DMS53 treated with DMSO at 0.1 percent for 48 hours (cell line): Measurements from ENCODE around the gene MST1.

Source experiments
- DNase-seq: peaks from one replicate; lab custom pipeline; 2025; ENCODE audit not compliant: unreplicated experiment; lab: John Stamatoyannopoulos, UW

The MST1 gene

DNA sequence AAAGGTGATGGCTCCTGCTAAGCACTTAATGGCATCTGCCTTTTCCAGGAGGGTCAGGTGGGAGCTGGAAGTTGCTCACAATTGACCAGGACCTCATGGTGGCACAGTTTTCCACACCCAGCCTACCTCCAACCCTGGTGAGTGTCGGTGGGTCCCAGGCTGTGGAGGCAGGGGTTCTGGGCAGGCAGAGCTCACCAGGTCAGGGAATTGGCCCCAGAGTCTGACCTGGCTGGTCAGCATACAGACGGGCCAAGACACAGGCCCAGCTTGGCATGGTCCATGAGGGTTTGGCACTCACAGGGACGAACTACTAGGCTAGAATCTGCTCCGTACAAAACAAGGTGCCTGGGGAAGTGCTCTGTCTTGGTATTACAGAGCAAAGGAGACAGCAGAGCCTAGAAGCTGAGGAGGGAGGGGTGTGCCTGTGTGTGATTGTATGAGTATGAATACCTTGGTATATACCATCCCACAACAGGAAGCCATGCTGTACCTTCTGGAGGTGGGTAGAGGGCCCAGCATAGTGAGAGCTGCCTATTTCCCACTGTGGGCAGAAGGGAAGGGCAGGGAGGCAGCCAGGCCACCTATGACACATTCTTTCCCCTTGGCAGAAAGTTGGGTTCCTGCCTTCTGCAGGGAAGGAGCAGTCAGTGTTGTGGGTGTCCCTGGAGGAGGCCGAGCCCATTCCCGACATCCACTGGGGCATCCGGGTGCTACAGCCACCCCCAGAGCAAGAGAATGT is 8.6 kb downstream of the MST1 start:
- no peak for DNase-seq

DNA sequence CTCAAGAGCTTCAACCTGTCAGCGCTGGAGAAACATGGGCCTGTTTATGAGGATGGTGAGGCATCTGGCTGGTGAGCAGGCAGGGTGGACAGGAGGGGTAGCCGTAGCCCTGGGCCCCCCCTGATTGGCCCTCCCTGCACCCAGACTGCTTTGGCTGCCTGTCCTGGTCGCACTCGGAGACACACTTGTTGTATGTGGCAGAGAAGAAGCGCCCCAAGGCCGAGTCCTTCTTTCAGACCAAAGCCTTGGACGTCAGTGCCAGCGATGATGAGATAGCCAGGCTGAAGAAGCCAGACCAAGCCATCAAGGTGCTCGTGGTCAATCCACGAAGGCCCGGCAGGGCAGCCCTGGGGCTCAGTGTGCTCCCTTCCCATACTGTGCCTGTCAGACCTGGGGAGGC is 13.4 kb downstream of the MST1 start:
- no peak for DNase-seq

DNA sequence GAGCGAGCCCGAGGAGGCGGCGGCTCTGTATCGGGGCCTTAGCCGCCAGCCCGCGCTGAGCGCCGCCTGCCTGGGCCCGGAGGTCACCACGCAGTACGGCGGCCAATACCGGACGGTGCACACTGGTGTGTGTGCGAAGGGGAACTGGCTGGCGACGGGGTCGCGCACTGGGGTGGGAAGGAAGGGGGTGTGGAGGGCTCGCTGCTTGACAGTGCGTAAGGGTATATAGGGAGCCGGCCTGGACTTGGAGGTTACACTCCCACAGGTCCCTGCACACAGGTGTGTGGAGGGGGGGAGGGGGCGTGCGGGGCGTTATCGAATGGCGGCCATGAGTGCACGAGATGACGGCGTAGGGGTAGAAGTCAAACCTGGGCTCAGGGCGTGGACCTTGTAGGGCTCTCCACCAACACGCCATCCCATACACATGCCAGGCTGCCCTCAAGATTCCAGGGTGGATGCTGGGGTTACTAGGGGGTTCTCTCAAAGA is 14.7 kb downstream of the MST1 start:
- DNase-seq = no peak

DNA sequence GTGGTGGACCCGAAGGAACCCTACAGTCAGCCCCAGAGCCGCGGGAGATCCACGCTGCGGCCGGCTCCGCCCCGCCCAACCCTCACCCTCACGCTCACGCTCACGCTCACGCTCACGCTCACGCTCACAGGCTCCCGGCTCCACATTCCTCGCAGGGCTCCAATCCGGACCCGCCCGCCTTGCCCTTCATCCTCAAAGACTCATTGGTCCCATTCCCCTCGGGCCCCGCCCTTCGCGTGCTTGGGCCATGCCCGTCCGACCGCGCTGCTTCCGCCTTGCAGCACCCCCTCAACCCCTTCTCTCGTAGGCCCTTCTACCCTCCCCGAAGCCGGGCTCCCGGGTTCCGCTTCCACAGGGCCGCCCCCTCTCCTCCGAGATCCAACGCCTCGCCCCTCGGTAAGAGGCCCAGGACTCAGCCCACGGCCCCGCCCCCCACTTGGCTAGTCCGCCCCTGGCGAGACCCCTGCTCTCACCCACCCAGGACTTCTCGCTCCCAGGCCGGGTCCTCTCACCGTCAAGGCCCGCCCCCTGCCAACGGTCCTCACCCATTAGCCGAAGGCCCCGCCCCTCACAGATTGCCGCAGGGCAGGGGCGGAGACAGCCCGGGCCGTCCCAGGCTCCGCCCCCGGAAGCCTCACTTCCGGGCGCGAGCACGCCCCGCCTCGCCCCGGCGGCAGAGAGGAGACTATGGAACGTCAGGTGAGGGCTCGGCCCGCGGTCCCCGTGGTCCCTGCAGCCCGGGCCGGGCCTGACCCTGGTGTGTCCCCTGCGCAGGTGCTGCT is 15.4 kb downstream of the MST1 start, which contains the start of gene APEH:
Gene APEH (plus strand): TSS at position 637 of the 782 bp plus-strand sequence. CDS start 51 bp downstream, at position 688.
- no peak for DNase-seq

DNA sequence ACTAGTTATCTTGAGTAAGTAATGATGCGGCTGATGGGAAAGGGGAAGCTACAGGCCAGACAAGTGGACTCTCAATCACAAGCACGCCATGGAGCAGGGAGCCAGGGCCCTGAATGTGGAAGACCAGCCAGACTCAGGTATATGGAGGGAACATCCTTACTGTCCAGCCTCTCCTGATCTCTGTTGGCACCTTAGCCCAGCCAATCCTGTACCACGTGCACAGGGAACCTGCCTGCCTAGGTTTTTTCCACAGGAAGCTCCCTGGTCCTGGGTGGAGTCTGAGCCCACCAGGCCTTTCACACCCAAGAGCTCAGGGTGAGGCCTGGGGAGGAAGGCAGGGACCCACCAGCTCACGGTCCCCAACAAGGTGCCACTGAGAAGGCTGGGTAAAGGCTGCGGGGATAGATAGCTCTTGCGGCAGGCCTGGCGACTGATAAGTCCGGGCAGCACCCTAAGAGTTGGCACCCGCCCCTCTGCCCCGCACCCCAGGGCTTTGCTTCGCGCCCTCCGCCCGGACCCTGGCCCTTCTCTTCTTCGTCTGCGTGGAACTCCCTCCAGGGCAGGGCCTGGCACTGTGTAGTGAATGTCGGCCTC is 16.1 kb downstream of the MST1 start:
- DNase-seq = no peak

DNA sequence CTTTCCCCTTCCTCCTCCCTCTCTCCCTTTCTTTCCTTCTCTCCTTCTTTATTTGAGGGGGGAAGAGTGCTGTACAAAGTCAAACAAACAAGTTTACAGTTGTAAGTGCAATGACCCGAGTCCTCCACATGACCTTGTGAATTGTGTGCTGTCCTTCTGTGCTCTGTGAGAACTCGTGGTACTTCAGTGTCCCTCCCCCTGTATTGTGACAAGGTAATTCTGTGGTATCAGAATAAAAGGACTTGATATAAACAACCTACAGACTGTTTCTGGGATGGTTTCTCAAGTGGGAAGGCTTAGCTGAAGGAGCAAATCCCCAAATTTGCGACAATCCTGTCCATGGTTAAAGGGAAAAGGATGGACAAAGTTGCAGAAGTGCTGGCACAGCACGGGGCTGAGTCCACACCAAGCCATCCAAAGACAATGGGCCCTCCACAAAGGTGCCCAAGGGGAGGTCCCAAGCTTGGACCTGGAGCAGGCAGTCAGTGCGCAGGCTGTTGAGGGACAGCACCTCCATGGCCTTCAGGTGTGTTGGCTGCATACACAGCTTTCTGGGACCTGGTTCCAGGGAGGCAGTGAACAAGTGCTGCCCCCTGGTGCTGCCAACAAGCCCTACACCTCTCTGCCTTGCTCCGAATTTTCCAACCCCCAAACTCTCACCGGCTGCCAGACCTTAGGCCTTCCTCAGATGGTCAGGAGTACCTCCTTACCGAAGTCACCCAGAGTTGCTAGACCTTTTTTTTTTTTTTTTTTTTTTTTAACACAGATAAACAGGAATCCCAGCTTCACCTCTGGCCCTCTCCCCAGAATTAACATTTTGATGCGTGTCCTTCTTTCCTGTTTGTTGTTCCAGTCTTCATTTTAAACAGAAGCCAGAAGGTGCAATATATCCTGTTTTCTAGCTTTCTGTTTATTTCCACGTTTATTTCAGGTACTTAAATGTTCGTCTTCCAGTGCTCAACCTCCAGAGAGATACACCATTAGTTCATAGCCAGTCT is 17.7 kb downstream of the MST1 start:
- no peak for DNase-seq

DNA sequence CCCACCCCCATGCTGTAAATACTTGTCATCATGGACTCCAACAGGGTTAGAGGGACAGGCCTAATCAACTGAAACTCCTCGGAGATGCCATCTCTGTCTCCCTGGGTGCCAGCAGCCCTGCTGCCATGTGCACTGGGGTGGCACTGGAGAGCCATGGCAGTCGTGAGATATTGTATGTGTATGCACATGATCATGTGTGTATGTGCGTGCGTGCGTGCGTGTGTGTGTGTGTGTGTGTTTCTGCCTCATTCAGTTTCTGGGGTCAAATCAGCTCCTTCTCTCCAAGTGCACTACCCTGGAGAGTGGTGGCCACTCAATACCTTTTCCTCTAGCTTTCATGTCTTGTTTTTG is 18.4 kb downstream of the MST1 start:
- no peak for DNase-seq

DNA sequence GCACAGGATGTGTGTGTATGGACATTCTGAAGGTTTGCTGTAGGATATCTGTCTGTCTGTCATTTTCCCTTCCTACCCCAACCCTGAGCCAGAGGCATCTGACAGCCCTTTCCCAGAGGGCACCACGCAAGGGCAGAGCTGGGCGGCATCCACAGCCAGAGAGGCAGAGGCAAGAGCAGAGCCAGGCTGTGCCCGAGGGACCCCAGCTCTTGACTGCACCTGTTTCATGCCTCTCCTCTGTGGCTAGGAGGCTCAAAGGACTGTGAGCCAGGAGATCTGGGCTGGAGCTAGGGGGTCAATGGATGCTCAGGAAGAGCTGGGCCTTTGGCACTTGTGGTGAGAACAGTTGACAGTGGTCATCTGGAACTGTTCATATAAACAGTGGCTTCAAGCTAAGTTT is 19.9 kb downstream of the MST1 start:
- no peak for DNase-seq

DNA sequence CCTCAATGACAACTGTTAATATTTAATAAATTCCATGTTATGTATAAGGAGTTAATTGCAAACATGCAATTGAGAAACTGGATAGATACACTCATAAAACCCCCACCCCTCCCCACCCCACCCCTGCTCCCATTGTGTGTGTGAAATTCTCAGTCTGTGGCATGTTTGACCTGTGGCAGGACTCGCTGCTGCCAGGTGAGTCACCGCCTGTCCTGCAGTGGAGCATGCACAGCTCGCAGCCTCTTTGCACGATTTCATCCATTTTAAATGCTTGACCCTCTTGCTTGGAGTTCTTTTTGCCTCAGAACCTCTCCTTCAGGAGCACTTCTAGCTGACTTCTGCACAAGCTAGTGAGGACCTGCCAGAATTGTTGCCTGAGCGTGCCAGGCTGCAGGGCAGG is 20.4 kb downstream of the MST1 start:
- DNase-seq = no peak

DNA sequence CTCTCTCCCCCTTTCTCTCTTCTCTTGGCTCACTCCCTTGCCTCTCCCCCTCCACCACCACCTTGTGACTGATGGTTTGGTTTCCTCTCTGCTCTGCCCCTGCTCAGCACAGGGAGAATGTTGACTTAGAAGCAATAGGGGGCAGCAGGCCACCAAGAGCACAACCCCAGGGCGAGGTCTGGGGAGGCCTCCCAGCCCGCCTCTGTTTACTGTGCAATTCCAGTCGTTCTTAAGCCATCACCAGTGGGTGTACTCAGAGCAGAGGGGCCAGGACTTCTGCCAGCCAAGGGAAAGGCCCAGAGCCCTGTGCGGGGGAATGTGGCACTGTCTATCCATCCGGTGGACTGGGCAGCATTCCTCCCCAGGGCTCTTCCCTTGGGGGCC is 20.9 kb downstream of the MST1 start:
- no peak for DNase-seq

DNA sequence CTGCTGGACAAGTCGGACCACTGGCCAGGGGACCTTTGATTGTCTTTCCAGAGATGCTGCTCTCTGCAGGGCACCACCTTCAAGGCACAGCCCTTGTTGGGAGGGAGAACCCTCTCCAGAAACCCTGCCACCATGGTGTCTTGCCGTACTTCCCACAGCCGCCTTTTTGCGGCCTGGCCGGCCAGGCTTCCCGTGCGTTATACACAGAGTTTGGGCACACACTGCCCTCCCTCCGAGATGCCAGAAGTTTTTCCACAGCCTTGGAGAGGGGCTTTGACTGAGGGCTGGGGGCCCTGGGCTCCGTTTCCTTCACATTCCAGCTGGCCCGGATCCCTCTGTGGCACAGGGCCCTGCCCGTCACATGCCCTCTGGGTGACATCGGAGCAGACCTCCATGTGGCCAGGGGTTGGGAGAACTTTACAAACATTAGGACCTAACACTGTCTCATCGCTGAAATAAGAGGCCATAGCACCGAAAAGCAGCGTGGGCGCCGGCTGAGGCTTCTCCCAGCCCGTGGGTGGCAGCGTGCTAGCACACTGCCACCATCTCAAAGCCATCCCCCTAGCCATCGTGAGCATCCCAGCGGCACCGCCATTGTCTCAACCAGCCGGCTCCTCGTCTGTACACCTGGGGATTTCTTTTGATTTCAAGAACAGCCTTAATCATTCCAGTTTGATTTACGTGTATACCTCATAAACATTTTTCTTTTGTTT is 21.4 kb downstream of the MST1 start:
- no peak for DNase-seq

DNA sequence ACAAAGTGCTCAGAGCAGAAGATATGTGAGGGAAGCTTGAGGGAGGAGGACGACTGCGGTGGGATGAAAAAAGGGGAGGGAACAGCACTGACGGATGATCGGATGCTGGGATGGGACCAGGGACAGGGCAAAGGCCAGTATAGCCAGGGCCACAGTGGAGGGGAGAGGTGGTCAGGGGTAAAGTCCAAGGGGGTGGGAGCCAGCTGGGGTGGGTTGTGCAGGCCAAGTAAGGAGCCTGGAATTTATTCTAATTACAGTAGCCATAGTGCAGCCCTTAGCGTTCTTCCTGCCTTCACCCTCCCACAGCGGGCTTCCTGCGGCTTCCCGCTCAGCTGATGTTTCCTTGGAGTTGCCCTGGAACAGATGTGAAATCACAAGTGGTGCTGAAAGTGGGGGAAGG is 22.7 kb downstream of the MST1 start:
- no peak for DNase-seq

DNA sequence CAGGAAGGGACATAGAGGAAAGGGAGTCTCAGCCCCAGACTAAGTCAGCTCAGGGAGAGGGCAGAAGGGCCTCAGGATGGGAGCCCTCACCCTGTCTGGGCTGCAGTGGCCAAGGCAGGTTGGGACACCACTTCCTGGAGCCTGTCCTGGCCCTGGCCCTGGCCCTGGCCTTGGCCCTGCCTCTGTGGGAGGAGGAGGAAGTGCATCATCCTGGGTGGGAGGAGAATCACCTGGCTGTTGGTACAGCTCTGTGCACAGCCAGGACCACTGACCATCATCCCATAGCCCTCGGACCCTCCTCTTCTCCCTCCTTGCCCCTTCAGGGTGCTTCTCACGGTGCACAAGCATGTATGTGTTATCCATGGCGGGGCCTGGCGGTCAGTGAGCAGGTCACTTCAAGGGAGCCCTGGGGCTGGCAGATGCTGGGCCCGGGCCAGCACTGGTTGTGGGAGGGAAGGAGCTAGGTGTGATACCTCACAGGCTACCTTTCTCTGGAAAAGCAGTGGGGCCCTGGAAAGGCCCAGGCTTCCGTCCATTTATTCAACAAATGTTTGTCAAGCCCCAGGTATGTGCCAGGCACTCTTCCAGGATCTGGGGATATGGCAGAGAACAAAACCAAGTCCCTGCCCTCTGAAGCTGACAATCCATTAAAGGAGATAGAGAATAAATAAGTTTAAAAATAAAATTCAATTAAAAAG is 23.3 kb downstream of the MST1 start:
- no peak for DNase-seq

DNA sequence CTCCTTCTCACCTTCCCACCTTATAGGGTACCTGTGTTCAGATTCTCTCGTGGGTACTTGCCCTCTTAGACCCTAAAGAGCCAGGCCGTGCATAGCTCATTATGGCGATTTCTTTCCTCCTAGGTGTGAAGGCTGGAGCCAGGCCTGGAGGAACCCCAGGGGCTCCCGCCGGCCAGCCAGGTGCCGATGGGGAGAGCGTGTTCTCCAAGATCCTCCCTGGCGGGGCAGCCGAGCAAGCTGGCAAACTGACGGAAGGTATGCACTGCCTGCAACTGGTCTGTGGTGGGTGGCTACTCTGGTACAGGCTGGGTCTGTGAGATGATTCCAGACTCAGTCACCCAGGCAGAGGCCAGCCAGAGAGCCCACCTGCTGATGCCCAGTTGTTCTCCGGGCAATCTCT is 25.0 kb downstream of the MST1 start:
- no peak for DNase-seq

DNA sequence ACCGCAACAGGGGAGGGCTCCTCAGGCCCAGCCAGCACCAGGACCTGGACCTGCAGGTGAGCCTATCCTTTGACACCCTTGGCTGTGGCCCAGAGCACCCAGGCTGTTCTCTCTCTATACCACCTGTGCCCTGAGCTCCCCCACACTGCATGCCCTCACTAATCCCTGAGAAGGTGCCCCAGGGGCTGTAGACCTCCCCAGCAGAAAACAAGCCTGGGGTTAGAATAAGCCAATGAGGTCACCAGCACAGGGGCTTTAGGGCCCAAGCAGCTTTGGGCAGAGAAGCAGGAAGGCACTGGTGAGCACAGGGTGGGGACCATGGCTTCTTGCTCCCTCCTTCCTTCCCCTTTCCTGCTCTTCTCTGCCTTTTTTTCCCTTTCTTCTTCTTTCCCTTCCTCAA is 25.4 kb downstream of the MST1 start:
- DNase-seq = no peak

DNA sequence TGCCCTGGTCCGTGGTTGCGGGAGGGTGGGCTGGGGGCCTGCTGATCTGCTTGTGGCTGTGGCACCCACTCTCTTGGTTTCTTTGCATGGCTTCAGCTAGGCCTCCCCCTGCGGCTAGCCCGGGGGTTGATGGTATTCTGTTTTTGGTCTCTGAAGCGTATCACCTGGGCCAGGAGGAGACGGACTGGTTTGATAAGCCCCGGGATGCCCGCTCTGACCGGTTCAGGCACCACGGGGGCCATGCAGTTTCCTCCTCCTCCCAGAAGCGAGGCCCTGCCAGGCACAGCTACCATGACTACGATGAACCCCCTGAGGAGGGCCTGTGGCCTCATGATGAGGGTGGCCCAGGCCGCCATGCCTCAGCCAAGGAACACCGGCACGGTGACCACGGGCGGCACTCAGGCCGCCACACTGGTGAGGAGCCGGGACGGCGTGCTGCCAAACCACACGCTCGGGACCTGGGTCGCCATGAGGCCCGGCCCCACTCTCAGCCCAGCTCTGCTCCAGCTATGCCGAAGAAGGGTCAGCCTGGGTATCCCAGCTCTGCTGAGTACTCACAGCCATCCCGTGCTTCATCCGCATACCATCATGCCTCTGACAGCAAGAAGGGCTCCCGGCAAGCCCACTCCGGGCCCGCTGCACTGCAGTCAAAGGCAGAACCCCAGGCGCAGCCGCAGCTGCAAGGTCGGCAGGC is 26.4 kb downstream of the MST1 start:
- DNase-seq = no peak

DNA sequence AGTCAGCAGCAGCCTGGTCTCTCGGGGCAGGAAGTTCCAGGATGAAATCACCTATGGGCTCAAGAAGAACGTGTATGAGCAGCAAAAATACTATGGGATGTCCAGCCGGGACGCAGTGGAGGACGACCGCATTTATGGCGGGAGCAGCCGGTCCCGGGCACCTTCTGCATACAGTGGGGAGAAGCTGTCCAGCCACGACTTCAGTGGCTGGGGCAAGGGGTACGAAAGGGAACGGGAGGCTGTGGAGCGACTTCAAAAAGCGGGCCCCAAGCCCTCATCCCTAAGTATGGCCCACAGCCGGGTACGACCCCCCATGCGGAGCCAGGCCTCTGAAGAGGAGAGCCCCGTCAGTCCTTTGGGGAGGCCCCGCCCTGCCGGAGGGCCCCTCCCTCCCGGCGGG is 27.3 kb downstream of the MST1 start:
- no peak for DNase-seq

DNA sequence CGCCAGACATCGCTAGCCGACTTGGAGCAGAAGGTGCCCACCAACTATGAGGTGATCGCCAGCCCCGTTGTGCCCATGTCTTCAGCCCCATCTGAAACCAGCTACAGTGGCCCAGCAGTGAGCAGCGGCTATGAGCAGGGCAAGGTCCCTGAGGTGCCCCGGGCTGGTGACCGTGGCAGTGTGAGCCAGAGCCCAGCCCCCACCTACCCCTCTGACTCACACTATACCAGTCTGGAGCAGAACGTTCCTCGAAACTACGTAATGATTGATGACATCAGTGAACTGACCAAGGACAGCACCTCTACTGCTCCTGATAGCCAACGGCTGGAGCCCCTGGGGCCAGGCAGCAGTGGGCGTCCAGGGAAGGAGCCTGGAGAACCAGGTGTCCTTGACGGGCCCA is 28.0 kb downstream of the MST1 start:
- DNase-seq = no peak

DNA sequence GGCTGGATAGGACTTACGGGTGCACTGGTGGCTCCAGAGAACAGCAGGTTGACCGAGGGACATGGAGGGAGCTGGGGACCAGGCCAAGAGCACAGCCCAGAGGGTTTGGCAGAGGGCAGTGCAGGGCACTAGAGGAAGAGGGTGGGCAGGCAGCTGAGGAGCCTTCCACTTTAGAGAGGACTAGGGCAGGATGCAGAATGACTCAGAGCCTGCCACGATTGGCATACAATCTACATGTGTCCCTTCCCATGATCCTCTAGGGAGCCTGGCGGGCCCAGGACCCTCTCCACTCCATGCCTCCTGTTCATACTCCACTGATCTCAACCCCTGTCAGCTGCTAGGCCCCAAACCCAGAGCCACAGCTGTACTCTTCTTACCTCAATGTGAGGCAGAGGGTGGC is 29.5 kb downstream of the MST1 start:
- no peak for DNase-seq
